KOPT-K1 (cell line): ENCODE results near the gene TADA3.

ENCODE experiments used
- H3K27ac ChIP-seq: fragments of 200-600 bp; sonication (generic); 2 replicates; pipeline ENCODE4 v1.5.1; 2016; ENCODE audit warnings: antibody characterized with exemption, mild to moderate bottlenecking, low read depth, low read length; ENCODE audit not compliant: poor library complexity, severe bottlenecking
- H3K36me3 ChIP-seq: fragments of 200-600 bp; sonication (generic); 2 replicates; pipeline ENCODE4 v1.5.1; 2017; ENCODE audit warnings: antibody characterized with exemption, mild to moderate bottlenecking, low read length, moderate library complexity; ENCODE audit not compliant: insufficient read depth
- H3K9me3 ChIP-seq: fragments of 200-600 bp; sonication (generic); 2 replicates; pipeline ENCODE4 v1.5.1; 2017; ENCODE audit warnings: antibody characterized with exemption, low read length, mild to moderate bottlenecking; ENCODE audit not compliant: insufficient read depth, poor library complexity, severe bottlenecking

The TADA3 gene

DNA sequence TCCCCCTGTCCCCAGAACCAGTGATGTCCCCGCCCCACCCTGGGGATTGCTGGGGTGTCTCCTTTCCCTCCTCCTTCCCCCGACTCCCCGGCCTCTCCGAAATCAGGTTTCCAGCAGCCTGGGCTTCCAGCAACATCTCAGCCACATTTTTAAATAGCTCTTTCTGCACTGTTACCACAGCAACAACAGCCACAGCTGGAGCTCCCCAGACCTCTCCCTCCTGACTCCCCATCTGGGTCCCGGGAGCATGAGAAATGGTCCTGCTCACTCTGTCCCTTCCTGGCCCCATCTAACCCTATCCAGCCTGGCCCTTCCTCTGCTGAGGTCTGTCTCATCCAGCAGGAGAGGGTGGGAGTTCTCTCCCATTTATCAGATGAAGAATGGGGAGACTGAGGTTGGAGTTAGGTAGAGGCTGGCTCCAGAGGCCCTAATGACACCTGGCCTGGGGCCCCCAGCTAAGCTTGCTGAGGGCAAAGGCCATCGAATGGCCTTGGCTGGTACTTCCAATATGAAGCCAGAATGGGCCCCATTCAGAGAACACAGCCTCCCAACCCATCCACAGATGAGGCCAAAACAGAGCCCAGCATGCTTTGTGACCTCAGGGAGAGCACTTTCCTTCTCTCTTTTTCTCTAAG lies 24.0 kb downstream of the TADA3 start:
- Histone ChIP-seq H3K27ac (no peak overlapping the region), H3K36me3 (no peaks in the 10 kb centered on the region), H3K9me3 (no peaks in the 10 kb centered on the region)

DNA sequence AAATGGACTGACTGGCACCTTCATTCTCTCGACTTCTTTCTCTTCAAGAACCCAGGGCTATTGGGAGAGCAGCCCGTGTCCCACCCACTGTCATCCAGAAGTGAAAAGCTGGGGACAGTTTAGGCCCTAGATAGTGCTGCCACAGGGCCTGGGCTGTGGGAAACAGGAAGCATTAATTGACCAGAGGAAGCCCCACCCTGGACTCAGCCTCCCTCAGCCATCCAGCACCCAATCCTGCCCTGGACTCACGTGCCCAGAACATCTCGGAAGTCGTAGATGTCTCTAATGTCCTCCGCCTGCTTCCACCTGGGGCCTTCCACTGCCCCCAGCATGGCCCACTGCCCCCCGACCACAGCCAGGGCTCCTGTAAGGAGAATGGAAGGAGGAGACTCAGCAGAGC lies 24.9 kb downstream of the TADA3 start:
- no peaks in the 10 kb centered on the region for H3K36me3 ChIP-seq
- no peak overlapping the region for H3K27ac ChIP-seq
- no peaks in the 10 kb centered on the region for H3K9me3 ChIP-seq

DNA sequence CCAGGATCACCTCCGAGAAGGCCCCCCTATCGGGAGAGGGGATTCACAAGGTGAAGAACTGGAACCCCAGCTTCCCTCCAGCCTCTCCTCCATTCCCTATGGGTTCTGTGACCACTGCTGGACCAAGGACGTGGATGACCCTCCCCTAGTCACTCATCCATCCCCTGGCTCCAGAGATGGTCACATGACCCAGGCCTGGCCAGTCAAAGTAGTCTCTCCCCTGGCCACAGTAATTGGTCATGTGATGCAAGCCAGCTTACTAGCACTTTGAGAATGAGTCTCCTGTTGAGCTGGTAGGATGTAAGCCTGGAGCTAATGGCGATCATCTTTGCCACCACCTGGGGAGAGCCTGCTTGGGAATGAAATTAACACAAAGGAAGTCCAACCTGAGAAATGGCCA lies 26.4 kb downstream of the TADA3 start:
- H3K27ac ChIP-seq, result no peak overlapping the region
- no peaks in the 10 kb centered on the region for H3K36me3 ChIP-seq
- no peaks in the 10 kb centered on the region for H3K9me3 ChIP-seq

DNA sequence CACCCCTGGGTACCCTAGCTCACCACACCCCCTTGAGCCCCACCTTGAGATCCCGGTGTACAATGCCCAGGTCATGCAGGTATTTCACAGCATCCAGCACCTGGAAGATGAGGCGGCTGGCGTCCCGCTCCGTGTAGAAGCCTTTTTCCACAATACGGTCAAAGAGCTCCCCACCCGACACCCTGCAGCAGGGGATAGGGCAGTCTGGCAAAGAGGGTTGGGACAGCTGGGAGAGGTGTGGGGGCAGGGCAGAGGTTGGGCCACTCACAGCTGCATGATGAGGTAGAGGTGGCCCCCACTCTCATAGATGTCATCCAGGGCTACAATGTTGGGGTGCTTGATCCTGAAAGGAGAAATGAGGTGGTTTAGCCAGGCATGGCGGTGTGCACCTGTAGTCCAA lies 29.4 kb downstream of the TADA3 start:
- Histone ChIP-seq H3K36me3 (peaks cover 7% of the 10 kb centered on the region; the same call in 1 of the 2 replicates), H3K27ac (no peak overlapping the region), H3K9me3 (no peaks in the 10 kb centered on the region)

DNA sequence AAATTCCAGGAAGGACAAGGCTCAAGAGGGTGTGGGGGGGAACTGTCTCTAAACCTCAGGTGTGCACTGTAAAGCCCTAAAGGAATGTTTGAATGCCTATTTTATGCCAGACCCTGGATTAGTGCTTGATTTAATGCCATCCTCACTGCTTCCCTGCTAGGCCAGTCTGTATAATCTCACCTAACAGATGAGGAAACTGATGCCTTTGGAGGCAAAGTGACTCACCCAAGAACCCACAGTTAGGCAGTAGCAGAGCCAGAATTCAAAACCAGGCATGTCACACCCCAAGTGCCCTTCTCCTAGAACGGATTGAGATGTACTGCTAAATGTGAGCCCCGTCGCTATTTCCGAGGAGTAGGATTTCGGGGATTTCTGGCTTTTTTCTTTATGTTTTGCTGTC lies 30.4 kb downstream of the TADA3 start:
- Histone ChIP-seq H3K9me3 (no peaks in the 10 kb centered on the region), H3K27ac (no peak overlapping the region), H3K36me3 (peaks cover 8% of the 10 kb centered on the region; the same call in 1 of the 2 replicates)

DNA sequence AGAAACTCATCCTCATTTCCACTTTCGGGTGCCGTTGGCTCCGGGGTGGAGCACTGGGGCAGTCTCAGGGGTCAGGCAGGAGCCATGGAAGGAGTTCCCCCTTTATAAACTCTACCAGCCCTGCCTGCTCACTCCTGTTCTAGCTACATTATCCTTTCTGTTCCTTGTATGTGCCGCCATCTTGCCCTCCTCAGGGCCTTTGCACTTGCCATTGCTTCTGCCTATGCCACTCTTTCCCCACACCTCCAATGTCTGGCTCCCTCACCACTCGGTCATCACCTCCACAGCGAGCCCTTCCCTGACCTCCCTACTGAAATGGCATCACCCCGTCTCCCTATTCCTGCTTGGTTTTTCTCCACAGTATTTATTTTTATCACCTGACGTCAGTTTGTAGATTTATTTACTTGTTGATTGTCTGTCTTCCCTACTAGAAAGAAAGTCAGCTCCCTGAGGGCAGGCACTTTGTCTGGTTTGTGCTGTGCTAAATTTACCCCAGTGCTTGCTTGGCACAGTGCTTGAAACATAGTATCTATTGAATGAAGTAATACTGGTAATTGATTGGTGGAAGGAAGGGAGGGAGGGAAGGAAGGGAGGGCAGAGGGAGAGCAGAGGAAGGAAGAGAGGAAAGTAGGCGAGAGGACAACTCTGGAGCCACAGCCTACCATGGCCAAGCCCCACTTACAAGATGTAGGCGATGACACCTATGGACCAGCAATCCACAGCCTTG lies 31.3 kb downstream of the TADA3 start:
- H3K36me3 ChIP-seq, result peaks cover 14% of the 10 kb centered on the region; the same call in 1 of the 2 replicates
- no peak overlapping the region for H3K27ac ChIP-seq

DNA sequence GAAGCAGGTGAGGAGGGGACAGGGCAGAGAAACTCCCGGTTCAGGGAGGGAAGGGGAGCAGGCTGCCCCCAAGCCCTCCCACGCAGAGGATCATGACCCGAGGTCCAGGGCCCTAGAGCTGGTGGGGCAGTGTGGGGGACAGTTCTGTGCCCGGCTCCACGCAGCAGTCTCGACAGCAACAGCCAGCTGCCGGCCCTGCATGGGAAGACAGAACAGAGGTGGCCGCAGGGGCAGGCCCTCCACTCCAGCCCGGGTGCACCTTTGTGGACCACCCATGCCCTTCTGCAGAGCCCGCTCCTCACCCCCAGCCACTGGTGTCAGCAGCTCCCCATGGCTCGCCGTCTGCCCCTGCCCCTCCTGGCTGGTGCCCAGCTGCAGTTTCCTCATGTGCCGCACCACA lies 34.8 kb downstream of the TADA3 start:
- H3K9me3 ChIP-seq, result no peaks in the 10 kb centered on the region
- peaks cover 26% of the 10 kb centered on the region; the same call in 1 of the 2 replicates for H3K36me3 ChIP-seq
- H3K27ac ChIP-seq, result no peak overlapping the region

More for the DNA sequence above, 31.3 kb downstream of the TADA3 start:
- no peaks in the 10 kb centered on the region for H3K9me3 ChIP-seq

DNA sequence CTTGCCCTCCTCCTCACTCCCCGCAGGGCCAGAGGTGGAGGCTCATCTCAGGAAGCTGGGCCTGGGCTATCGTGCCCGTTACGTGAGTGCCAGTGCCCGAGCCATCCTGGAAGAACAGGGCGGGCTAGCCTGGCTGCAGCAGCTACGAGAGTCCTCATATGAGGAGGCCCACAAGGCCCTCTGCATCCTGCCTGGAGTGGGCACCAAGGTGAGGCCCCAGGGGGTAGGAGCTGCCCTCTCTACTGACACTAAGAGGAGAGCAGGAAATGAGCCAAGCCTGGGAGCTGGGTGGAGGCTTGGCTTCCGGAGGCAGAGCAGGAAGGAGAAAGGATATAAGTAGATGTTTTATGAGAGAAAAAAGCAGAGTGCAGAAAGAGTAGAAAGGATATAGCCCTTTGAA lies 37.6 kb downstream of the TADA3 start:
- no peak overlapping the region for H3K27ac ChIP-seq
- H3K9me3 ChIP-seq, result no peaks in the 10 kb centered on the region
- peaks cover 37% of the 10 kb centered on the region for H3K36me3 ChIP-seq

DNA sequence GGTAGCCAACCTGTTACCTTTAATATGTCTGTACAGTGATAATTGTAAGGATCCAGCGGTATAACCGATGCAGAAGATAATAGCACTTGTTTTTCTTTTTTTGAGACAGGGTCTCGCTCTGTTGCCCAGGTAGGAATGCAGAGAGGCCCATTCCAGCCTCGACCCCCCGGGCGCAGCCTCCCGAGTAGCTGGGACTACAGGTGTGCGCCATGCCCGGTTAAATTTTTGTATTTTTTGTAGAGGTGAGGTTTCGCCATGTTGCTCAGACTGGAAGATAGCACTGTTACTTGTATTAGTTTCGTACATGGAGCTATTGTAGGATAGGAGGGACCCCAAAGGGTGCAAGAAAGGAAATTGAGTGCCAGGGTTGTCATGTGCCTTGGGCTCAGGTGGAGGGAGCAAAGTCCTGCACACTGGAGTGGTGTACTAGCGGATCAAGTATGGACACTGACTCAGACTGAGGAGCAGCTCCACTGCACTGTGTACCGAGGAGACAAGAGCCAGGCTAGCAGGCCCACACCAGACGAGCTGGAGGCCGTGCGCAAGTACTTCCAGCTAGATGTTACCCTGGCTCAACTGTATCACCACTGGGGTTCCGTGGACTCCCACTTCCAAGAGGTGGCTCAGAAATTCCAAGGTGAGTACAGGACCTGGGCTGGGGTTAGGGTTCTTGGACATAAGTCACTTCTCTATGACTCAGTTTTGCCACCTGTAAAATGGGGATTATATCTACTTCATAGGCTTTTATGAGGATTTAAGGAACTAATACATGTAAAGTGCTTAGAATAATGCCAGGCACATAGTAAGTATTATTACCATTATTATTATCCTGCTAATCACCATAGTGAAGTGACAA lies 41.5 kb downstream of the TADA3 start:
- Histone ChIP-seq H3K36me3 (peaks cover 57% of the 10 kb centered on the region), H3K27ac (peak overlapping the region; percentile 66), H3K9me3 (no peaks in the 10 kb centered on the region)

DNA sequence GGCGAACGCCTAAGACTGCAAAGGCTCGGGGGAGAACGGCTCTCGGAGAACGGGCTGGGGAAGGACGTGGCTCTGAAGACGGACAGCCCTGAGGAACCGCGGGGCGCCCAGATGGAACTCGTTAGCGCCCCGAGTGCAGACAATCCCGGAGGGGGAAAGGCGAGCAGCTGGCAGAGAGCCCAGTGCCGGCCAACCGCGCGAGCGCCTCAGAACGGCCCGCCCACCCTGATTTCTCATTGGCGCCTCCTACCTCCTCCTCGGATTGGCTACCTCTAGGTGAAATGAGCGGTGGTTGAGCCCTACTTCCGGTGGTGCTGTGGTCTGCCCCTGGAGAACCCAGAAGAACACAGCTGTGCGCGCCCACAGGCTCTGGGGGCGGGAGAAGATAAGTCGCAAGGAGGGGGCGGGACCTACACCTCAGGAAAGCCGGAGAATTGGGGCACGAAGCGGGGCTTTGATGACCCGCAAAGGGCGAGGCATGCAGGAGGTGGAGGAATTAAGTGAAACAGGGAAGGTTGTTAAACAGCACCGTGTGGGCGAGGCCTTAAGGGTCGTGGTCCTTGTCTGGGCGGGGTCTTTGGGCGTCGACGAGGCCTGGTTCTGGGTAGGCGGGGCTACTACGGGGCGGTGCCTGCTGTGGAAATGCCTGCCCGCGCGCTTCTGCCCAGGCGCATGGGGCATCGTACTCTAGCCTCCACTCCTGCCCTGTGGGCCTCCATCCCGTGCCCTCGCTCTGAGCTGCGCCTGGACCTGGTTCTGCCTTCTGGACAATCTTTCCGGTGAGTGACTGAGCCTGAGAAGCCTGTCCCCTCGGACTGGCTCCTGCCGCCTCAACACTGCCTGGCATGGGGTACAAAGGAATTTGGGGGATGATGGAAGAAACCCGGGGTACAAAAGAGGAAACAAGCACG lies 42.4 kb downstream of the TADA3 start, which contains the start of gene OGG1:
TSS of gene OGG1 (plus strand) at position 308 of the 911 bp plus-strand sequence. CDS start at position 643, 335 bp downstream.
- Histone ChIP-seq H3K36me3 (peaks cover 64% of the 10 kb centered on the region), H3K9me3 (no peaks in the 10 kb centered on the region), H3K27ac (peak within 1 kb of the TSS; percentile 66)

DNA sequence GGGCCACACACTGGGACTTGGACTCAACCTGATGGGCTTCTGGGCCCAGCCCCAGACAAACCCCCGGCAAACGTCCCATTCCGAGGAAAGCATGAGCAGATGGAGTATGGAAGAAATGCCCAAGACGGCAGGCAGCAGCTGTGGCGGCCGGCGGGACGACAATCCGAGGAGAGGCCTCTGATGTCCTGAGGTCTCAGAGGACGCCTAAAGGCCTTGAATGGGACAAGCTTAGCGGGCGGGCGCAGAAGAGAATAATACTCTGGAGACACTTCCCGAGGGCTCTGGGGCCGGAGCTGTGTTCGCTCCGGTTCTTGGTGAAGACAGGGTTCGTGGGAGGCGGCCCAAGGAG lies 43.0 kb downstream of the TADA3 start:
- Histone ChIP-seq H3K9me3 (no peaks in the 10 kb centered on the region), H3K27ac (peak overlapping the region; percentile 66), H3K36me3 (peaks cover 64% of the 10 kb centered on the region)

DNA sequence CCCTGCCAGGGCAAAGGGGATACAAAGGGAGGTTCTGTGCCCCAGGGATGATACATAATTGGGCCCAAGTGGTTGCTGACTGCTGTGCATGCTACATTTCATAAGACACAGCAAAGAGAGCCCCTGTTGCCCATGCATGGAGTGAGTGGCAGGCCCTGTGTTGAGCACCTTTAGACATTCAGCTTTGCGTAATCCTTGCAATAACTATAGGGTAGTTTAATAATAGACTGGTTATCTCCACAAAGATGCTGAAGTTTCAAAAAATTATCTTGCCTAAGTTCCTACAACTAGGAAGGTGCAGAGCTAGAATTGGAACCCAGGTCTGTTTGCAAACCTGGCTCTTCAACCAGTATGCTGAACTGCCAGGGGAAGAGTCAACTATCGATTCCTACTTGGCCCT lies 44.2 kb downstream of the TADA3 start:
- Histone ChIP-seq H3K36me3 (peaks cover 77% of the 10 kb centered on the region), H3K9me3 (no peaks in the 10 kb centered on the region), H3K27ac (no peak overlapping the region)

DNA sequence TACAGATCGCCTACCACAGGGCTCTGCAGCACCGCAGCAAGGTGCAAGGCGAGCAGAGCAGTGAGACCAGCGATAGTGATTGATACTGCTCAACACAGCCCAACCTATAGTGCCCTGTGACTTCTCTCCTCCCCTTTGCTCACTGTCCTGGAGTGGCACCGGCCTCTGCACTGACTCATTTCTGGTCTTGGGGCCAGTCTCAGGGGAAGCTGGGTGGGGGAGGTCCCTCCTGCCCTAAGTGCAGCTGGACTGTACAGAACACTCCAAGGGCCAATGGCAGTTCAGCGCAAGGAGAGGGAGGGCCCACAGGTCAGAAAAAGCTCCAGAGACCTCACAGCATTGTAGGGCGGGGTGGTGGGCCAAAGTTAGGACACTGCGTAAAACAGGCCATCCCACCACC lies 45.0 kb downstream of the TADA3 start:
- Histone ChIP-seq H3K36me3 (peaks cover 79% of the 10 kb centered on the region), H3K9me3 (no peaks in the 10 kb centered on the region), H3K27ac (no peak overlapping the region)

DNA sequence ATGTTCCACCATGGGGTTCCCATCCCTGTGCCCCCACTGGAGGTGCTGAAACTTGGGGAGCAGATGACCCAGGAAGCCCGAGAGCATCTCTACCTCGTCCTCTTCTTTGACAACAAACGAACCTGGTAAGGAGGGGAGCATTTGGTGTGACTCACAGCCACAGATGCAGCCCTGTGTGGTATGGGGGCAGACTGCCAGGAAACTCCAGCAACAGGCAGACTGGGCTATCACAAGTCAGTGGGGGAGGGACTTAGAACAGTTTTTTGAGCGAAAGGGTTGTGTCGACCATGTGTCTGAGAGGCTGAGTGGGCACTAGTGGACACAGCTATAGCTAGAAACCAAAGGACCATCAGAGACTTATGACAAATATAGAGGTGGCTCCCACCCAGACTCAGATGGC lies 45.9 kb downstream of the TADA3 start:
- H3K9me3 ChIP-seq, result no peaks in the 10 kb centered on the region
- peaks cover 80% of the 10 kb centered on the region for H3K36me3 ChIP-seq
- no peak overlapping the region for H3K27ac ChIP-seq
